HL-60 (cell line): ENCODE measurements around the gene PITHD1.

ENCODE experiments used
- DNase-seq, 2 experiments: peaks; one replicate each; pipeline ENCODE4 v3.0.0-alpha.2; 2010 to 2020; ENCODE audit warnings: low read depth in 1 of 2, low spot score in 1 of 2
- H3K27ac ChIP-seq: fragments of 250-450 bp; sonication (Bioruptor Pico); replicated peaks from 2 replicates; pipeline ENCODE4 v1.5.1; 2020; ENCODE audit warnings: mild to moderate bottlenecking, moderate library complexity
- H3K27me3 ChIP-seq: fragments of 250-450 bp; sonication (Bioruptor Pico); 2 replicates; pipeline ENCODE4 v1.5.1; 2021; ENCODE audit warnings: mild to moderate bottlenecking, moderate library complexity; ENCODE audit not compliant: insufficient read depth, poor library complexity, severe bottlenecking
- H3K4me3 ChIP-seq: replicated peaks from 2 replicates; pipeline ENCODE4 v1.5.1; 2011; ENCODE audit warnings: mild to moderate bottlenecking, control low read depth, low read length; ENCODE audit not compliant: insufficient read depth
- GABPA ChIP-seq: IDR thresholded peaks from 2 replicates; pipeline ENCODE4 v1.6.1; 2012; ENCODE audit warnings: low read depth
- POLR2AphosphoS5 ChIP-seq: IDR thresholded peaks from 2 replicates; pipeline ENCODE4 v1.6.1; 2012; ENCODE audit warnings: low read depth
- SPI1 ChIP-seq: IDR thresholded peaks from 2 replicates; pipeline ENCODE4 v1.6.1; 2012; ENCODE audit warnings: low read depth, mild to moderate bottlenecking, borderline replicate concordance
- TF ChIP-seq, protein P1 (sequence below): IDR thresholded peaks from one replicate; pipeline ENCODE4 v1.5.1; 2011; ENCODE audit warnings: low read length, control low read depth, inconsistent platforms; ENCODE audit not compliant: insufficient read depth
- TF ChIP-seq, protein P2 (sequence below): IDR thresholded peaks from 2 replicates; pipeline ENCODE4 v1.6.1; 2012; ENCODE audit warnings: low read depth; ENCODE audit not compliant: insufficient replicate concordance

PITHD1 gene

DNA sequence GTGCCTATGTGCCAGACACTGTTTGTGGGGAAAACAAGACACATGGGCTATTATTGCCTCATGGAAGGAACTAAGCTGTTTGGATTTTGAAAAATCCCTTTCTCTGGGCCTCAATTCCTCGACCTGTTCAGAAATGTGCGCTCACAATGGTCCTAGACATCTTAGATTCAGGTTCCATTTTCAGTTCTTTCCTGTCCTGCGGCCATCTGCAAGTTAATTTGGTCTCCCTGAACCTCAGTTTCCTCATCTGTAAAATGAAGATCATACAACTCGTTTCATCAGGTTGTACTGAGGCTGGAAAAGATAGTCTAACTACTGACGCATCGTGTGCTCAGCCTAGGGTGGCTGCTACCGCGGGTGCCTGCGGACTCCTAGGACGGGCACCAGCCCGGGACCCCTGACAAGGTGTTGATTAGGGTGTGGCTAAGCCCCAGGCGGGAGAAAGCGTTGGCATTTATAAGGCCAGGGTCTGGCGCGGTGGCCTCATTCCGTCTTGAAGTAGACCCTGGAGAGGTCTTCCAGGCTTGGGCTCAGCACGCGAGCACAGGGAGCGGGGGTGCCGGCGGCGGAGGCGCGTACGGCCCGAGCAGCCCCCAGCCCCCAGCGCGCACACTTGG is 35.4 kb upstream of the PITHD1 start:
- DNase-seq, result peak in 1 of 2 experiments; percentile 32
- Histone ChIP-seq H3K27ac (peak overlapping the region; percentile 90), H3K27me3 (no peaks in the 10 kb centered on the region), H3K4me3 (peak overlapping the region; percentile 92)
- TF ChIP-seq GABPA (no peak), SPI1 (no peak), POLR2AphosphoS5 (no peak)
- TF ChIP-seq, protein P1, sequence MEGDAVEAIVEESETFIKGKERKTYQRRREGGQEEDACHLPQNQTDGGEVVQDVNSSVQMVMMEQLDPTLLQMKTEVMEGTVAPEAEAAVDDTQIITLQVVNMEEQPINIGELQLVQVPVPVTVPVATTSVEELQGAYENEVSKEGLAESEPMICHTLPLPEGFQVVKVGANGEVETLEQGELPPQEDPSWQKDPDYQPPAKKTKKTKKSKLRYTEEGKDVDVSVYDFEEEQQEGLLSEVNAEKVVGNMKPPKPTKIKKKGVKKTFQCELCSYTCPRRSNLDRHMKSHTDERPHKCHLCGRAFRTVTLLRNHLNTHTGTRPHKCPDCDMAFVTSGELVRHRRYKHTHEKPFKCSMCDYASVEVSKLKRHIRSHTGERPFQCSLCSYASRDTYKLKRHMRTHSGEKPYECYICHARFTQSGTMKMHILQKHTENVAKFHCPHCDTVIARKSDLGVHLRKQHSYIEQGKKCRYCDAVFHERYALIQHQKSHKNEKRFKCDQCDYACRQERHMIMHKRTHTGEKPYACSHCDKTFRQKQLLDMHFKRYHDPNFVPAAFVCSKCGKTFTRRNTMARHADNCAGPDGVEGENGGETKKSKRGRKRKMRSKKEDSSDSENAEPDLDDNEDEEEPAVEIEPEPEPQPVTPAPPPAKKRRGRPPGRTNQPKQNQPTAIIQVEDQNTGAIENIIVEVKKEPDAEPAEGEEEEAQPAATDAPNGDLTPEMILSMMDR, result no peak
- TF ChIP-seq, protein P2, sequence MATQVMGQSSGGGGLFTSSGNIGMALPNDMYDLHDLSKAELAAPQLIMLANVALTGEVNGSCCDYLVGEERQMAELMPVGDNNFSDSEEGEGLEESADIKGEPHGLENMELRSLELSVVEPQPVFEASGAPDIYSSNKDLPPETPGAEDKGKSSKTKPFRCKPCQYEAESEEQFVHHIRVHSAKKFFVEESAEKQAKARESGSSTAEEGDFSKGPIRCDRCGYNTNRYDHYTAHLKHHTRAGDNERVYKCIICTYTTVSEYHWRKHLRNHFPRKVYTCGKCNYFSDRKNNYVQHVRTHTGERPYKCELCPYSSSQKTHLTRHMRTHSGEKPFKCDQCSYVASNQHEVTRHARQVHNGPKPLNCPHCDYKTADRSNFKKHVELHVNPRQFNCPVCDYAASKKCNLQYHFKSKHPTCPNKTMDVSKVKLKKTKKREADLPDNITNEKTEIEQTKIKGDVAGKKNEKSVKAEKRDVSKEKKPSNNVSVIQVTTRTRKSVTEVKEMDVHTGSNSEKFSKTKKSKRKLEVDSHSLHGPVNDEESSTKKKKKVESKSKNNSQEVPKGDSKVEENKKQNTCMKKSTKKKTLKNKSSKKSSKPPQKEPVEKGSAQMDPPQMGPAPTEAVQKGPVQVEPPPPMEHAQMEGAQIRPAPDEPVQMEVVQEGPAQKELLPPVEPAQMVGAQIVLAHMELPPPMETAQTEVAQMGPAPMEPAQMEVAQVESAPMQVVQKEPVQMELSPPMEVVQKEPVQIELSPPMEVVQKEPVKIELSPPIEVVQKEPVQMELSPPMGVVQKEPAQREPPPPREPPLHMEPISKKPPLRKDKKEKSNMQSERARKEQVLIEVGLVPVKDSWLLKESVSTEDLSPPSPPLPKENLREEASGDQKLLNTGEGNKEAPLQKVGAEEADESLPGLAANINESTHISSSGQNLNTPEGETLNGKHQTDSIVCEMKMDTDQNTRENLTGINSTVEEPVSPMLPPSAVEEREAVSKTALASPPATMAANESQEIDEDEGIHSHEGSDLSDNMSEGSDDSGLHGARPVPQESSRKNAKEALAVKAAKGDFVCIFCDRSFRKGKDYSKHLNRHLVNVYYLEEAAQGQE, result no peak

DNA sequence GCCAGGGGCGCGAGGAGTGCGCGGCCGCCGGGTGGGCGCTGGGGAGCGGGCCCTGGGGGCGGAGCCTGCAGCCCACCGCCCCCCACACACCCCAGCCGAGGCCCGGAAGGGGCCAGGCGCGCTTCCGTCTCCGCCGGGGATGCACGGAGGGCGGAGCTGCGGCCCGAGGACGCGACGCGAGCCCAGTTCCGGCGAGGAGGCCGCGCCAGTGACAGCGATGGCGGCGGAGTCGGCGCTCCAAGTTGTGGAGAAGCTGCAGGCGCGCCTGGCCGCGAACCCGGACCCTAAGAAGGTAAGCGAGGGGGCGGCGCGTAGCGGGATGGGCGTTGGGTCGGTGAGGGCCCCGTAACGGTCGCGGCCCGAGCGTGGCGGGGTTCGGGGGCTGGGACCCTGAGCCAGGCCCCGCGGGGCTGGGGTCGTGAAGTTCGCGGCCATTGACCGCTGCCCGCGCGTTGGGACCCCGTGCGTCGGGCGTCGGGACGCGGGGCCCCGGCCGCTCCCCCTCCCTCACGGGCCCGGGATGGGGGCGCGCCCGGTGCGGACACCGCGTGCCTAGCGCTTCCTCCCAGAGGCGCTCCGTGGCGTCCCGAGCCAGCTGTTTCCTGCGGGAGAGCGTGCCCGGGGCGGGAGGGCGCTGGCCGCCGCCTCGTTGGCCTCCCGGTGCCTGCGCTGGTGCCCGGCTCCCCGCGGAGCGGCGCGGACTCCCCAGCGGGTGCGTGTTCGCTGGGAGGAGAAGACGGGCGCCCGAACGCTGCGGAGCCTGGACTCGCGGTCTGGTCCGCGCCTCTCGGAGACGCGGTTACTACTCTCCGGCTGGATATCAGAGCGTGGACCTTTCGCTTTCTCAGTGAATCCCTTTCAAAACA is 34.7 kb upstream of the PITHD1 start, which contains the start of gene ELOA:
Gene ELOA (plus strand): TSS at position 185 of the 866 bp plus-strand sequence. CDS start 33 bp downstream, at position 218.
- Histone ChIP-seq H3K4me3 (peak within 1 kb of the TSS; percentile 92), H3K27ac (peak within 1 kb of the TSS; percentile 90), H3K27me3 (no peaks in the 10 kb centered on the region)
- peak; percentile 90 for TF ChIP-seq POLR2AphosphoS5
- TF ChIP-seq GABPA, result peak; percentile 83
- no peak; the same call in 1 of the 2 replicates for TF ChIP-seq SPI1
- TF ChIP-seq, protein P2, result peak; percentile 25
- peak; percentile 71 to 79 for DNase-seq

DNA sequence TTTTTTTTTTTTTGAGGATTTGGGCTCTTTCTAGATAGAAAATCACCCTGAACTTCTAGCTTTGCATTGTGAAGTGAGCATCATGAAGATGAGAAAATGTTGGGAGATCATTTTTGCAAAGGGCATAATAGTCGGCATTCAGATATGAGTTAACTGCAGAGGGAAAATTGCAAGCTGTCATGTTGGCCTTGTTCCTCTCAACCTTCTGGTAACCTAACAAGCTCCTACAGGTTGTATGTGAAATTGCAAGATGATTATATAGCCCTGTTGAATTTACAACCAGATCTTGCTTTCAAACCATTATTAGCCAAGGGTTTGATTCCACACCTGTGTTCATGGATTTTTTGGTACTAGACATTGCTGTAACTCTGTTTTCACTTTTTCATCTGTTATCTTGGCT is 32.7 kb upstream of the PITHD1 start:
- DNase-seq, result peak in 1 of 2 experiments; percentile 34
- TF ChIP-seq POLR2AphosphoS5, result no peak
- TF ChIP-seq, protein P2, result no peak
- TF ChIP-seq, protein P1, result peak; percentile 14
- no peak overlapping the region for H3K27ac ChIP-seq
- no peaks in the 10 kb centered on the region for H3K27me3 ChIP-seq
- H3K4me3 ChIP-seq, result peak overlapping the region; percentile 92; the same call in 1 of the 2 replicates
